Vagina (tissue), 2 donors: ENCODE data around the gene GALNT6. TPM values are rescaled to one million over a fixed set of nuclear protein-coding genes. Genes with fewer than 3 reads are reported as not detected.

Experiments
- DNase-seq, 2 donors: peaks; one replicate each; pipeline ENCODE4 v3.0.0-alpha.2; 2017; ENCODE audit errors: extremely low spot score in 2 of 2
- H3K27ac ChIP-seq: fragments of 200-600 bp; sonication (generic); one replicate; pipeline ENCODE4 v1.5.1; 2019
- H3K27me3 ChIP-seq: fragments of 200-600 bp; sonication (generic); one replicate; pipeline ENCODE4 v1.5.1; 2019
- H3K36me3 ChIP-seq, 2 donors: fragments of 200-600 bp; sonication (generic); one replicate each; pipeline ENCODE4 v1.5.1; 2017 to 2019
- H3K4me1 ChIP-seq: fragments of 200-600 bp; sonication (generic); one replicate; pipeline ENCODE4 v1.5.1; 2019
- H3K4me3 ChIP-seq, 2 donors: fragments of 200-600 bp; sonication (generic); 1 replicate in 1 of 2; 2 replicates in 1 of 2; pipeline ENCODE4 v1.5.1; 2016 to 2019
- H3K9me3 ChIP-seq: fragments of 200-600 bp; sonication (generic); one replicate; pipeline ENCODE4 v1.5.1; 2019
- CTCF ChIP-seq, 3 experiments: fragments of 450-650 bp in 2 of 3; fragments of 200-600 bp in 1 of 3; sonication (generic) in 1 of 3; IDR thresholded peaks; one replicate each; pipeline ENCODE4 v1.5.1; 2017 to 2019; ENCODE audit warnings: antibody characterized with exemption in 3 of 3, mild to moderate bottlenecking in 2 of 3, moderate library complexity in 2 of 3
- POLR2A ChIP-seq, 2 donors: fragments of 450-650 bp; IDR thresholded peaks; one replicate each; pipeline ENCODE4 v1.6.1; 2017; ENCODE audit warnings: antibody characterized with exemption in 2 of 2, mild to moderate bottlenecking in 2 of 2, moderate library complexity in 2 of 2
- POLR2AphosphoS5 ChIP-seq, 2 donors: sonication (generic); formaldehyde crosslinking; IDR thresholded peaks; one replicate each; pipeline ENCODE4 v1.9.0; 2017; ENCODE audit warnings: antibody characterized with exemption in 2 of 2, mild to moderate bottlenecking in 2 of 2, low read depth in 1 of 2; ENCODE audit not compliant: insufficient read depth in 1 of 2
- intact Hi-C: fragments of 100-400 bp; cut with DNase I; formaldehyde crosslinking; loops from one replicate; pipeline ENCODE4 v1.15.1; 2023
- total RNA-seq: library from RNA; depleted of rRNA; stranded (reverse); fragments of >200 nt; gene quantifications from one replicate; pipeline ENCODE4 v1.2.3, GENCODE V29; 2016

Gene GALNT6
- total RNA-seq, 1 donor from 2014 or later, result 12.5 TPM

DNA sequence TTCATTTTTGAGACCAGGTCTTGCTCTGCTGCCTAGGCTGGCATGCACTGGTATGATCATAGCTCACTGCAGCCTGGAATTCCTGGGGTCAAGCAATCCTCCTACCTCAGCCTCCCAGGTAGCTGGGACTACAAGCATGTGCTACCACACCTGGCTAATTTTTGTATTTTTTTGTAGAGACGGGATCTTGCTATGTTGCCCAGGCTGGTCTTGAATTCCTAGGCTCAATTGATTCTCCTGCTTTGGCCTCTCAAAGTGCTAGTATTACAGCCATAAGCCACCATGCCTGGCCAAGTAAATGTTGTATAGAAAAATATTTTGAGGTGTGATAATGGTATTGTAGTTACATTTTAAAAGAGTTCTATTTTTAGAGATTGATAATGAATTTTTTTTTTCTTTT, 79.8 kb downstream of the GALNT6 start:
- no peaks in the 10 kb centered on the region for H3K36me3 ChIP-seq
- no peak overlapping the region for H3K27ac ChIP-seq
- no peak overlapping the region for H3K4me3 ChIP-seq
- DNase-seq, result no peak
- H3K4me1 ChIP-seq, result peaks cover 7% of the 10 kb centered on the region
- no peaks in the 10 kb centered on the region for H3K9me3 ChIP-seq
- intact Hi-C loops, result no loop called here
- no peaks in the 10 kb centered on the region for H3K27me3 ChIP-seq
- TF ChIP-seq POLR2A (IDR thresholded peaks at IDR 0.05), result no peak
- no peak for TF ChIP-seq POLR2AphosphoS5 (IDR thresholded peaks at IDR 0.05; ENCODE audit: insufficient read depth in 1 of 2, low read depth in 1 of 2)
- no peak for TF ChIP-seq CTCF (IDR thresholded peaks at IDR 0.05)

DNA sequence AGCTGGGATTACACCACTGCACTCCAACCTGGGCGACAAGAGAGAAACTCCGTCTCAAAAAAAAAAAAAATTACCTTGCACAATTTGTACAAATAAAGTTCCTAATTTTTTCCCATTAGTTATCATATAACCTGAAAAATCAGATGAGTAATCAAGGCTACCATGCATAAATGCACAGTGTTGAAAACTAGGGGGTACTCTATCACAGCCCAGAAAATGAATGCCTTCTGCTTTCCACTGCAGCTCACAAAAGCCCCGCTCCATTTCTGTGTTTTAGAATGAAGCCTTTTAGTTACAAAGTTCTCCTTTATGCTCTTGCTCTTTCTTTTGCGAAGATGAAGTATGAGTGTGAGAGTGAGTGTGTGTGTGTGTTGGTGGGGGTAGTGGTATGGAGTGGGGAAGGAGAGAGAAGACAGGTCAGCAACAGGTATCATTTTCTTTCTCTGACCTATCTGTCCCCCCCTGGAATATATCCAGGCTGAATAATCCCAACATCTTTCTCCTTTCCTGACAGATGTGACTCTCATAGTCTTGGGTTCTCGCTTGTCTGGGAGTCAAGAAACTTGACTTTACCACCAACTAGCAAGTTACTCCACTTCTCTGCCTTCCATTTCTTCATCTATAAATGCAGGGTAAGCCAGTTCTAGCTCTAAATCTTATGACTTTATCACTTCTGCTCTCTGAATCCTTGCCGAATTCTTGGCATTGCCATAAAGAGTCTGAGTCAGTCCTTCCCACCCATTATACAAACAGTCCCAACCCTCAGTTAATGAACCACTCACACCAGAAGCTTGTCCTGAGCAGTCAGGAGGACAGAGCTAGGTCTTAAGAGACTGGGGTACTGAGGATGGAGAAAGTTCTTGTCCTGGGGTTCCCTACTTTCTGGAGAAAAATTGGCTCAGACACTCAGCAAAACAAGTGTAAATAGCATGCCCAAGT, 83.3 kb downstream of the GALNT6 start:
- H3K27ac ChIP-seq, result no peak overlapping the region
- H3K4me1 ChIP-seq, result peaks cover 7% of the 10 kb centered on the region
- no peaks in the 10 kb centered on the region for H3K9me3 ChIP-seq
- H3K27me3 ChIP-seq, result no peaks in the 10 kb centered on the region
- no peak for DNase-seq
- TF ChIP-seq POLR2AphosphoS5 (IDR thresholded peaks at IDR 0.05; ENCODE audit: insufficient read depth in 1 of 2, low read depth in 1 of 2) (peak in 1 of 2 donors; percentile 30), CTCF (IDR thresholded peaks at IDR 0.05) (no peak), POLR2A (IDR thresholded peaks at IDR 0.05) (no peak)
- H3K4me3 ChIP-seq, result no peak overlapping the region
- no peaks in the 10 kb centered on the region for H3K36me3 ChIP-seq
- intact Hi-C loops, result no loop called here

DNA sequence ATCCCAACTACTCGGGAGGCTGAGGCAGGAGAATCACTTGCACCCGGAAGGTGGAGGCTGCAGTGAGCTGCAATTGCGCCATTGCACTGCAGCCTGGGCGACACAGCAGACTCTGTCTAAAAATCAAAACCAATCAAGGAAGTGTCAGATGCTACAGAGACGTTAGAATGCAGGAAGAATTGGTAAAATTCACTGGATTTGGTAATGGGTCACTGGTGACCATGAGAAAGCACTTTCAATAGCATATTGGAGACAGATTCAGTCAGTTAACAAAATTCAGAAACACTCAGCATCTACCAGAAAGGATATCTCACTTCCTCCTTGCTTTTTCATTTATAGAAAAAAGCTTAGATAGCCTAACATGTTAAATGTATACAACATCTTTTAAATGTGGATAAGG, 84.7 kb downstream of the GALNT6 start:
- no peaks in the 10 kb centered on the region for H3K9me3 ChIP-seq
- H3K4me3 ChIP-seq, result no peak overlapping the region
- peaks cover 7% of the 10 kb centered on the region for H3K4me1 ChIP-seq
- TF ChIP-seq POLR2AphosphoS5 (IDR thresholded peaks at IDR 0.05; ENCODE audit: insufficient read depth in 1 of 2, low read depth in 1 of 2) (no peak), POLR2A (IDR thresholded peaks at IDR 0.05) (no peak), CTCF (IDR thresholded peaks at IDR 0.05) (no peak)
- H3K27me3 ChIP-seq, result no peaks in the 10 kb centered on the region
- H3K27ac ChIP-seq, result no peak overlapping the region
- intact Hi-C loops, result no loop called here
- H3K36me3 ChIP-seq, result no peaks in the 10 kb centered on the region
- DNase-seq, result no peak

Other genes with a start within 250 kb of the GALNT6 start
- gene TFCP2, start 218.3 kb downstream of the GALNT6 start, total RNA-seq, result 15.5 TPM
- 16.5 TPM for gene POU6F1, start 173.3 kb downstream of the GALNT6 start, total RNA-seq
- gene DAZAP2, start 152.6 kb downstream of the GALNT6 start, total RNA-seq, result 230 TPM
- gene SMAGP, start 121.0 kb downstream of the GALNT6 start, total RNA-seq, result 30.0 TPM
- 6.4 TPM for gene BIN2, start 67.2 kb downstream of the GALNT6 start, total RNA-seq
- not detected for gene CELA1, start 44.7 kb downstream of the GALNT6 start, total RNA-seq
- 0.74 TPM for gene SLC4A8, start 33.4 kb upstream of the GALNT6 start, total RNA-seq
- gene SCN8A, start 199.8 kb upstream of the GALNT6 start, total RNA-seq, result 3.7 TPM